GM18520 (cell line): ENCODE measurements around the gene EPSTI1.

Experiments used
- ATAC-seq: cut with Tn5 transposase; IDR thresholded peaks from one replicate; pipeline ENCODE4 v1.9.1; 2021; ENCODE audit not compliant: unreplicated experiment

The EPSTI1 gene

DNA sequence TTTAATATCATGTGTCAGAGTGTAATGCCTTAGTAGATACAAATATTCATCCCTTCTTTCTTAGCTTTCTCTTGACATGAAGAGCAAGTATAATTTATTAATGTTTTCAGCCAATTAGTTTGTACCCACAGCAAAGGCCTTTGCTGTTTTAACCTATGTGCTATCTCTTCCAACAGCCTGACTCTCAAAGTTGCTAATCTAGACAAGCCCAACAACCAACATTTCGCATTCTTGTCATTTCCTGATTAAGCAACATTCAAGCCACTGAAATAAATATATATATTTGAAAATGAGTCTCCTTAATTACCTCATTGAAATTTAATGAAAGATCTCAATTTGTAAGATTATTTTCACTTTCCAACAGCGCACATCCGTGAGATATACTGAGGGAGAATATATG is 18.5 kb downstream of the EPSTI1 start:
- no peak for ATAC-seq

DNA sequence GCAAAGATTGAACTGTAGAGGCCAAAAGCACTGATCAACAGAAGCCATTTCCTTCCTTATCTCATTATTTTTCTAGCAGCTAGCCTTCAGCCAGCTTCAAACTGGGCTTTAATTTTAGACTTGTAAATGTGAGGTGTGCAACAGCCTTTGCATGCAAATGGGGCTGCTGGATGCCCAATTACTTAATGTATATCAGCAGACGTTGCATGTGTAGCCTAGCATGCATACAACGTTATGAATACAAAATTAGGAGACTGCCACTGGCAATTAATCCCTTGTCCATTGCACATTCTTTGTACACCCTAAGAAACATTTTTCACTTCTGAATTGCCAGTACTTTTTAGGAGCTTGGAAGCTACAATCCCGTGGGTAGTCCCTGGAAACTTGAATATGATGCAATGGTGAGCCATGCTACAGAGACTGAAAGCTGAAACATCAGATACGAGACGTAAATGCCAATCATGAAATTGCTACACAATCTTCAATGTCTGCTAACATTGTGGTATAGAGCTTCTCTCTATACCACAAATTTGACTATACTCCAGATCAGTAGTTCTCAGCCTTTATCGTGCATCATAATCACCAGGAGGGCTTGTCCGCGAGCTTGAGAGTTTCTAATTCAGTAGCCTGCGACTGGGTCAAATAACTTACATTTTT is 20.2 kb downstream of the EPSTI1 start:
- peak; percentile 40 for ATAC-seq

GRCh38 chr13:42970824-42971690 is 21.0 kb downstream of the EPSTI1 start:
- ATAC-seq = peak; percentile 65

DNA sequence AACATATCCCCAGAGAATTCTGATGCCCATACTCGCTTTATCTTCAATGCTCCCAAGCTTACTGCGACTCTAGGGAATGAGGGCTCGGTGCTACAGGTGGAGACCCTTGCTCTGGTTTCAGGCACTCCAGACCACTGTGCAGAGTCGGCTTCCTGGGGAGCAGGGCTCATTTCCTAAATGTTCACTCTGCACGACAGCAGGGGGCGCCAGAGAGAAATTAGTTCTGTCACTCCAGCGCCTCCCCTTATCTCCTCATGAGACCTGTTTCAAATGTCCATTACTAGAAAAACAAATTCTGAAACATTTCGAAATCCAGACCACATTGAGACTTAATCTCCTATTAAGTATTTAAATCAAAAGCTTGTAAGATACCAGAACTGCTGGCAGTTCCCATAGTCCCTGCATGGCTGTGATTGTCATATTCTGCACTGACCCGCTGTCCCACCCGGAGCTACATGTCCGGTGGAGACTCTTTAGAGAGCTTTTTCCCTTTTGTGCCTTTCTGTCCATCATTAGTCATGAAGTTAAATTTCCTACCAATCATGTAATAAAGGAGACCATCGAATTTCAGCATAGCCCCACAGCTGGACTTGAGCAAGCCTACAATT is 22.4 kb downstream of the EPSTI1 start:
- no peak for ATAC-seq

DNA sequence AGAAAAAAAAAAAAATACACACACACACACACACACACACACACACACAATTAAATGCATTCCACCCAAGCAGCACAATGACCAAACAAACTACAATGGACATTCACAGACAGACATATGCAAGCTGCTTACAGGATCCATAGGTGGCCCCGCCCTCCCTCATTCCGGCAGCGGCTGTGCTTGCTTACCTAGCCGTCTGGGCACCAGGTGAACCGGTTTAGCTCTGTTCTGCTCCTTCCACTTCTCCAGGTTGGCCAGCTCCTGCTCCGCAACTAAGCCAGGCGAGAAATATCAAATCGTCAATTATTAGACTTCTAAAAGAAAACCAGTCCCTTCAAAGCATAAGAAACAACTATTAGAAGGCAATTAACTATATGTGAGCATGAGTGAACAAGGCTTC is 23.1 kb downstream of the EPSTI1 start:
- no peak for ATAC-seq

DNA sequence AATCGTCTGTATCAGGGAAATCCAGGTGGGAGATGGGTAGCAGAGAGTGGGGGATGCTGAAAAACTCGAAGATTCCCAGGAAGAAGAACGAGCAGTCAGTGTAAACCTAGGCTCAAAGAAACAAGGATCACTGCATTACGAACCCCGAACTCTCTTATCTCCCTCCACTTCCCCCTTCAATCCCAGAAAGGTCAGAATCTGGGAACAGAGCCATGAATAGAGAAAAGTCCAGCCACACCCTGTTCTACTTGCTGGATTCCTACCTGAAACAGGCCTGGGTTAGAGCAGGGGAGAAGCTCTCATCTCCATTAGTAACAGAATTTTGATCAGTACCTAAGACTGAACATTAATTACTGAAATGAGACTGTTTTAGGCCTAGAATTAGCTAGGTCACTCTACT is 24.4 kb downstream of the EPSTI1 start:
- no peak for ATAC-seq

DNA sequence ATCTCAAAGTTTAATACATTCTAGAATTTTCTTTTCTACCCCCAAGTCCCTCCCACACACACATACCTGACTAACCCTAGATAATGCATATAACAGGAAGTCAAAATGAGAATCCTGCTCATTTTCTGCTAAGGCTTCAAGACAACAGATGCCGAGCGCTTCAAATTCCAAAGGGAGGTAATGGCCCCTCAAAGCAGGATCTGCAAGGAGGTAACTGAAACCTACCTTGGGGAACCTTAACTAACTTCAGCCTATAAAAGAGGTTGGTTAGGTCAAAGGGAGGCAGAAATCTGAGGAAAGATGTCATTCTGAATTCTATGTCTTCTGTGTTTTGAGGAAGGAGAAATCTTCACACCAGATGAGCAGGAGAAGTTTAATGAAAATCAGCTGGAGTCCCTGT is 26.8 kb downstream of the EPSTI1 start:
- ATAC-seq = no peak

GRCh38 chr13:42964761-42965161 is 27.3 kb downstream of the EPSTI1 start:
- no peak for ATAC-seq

DNA sequence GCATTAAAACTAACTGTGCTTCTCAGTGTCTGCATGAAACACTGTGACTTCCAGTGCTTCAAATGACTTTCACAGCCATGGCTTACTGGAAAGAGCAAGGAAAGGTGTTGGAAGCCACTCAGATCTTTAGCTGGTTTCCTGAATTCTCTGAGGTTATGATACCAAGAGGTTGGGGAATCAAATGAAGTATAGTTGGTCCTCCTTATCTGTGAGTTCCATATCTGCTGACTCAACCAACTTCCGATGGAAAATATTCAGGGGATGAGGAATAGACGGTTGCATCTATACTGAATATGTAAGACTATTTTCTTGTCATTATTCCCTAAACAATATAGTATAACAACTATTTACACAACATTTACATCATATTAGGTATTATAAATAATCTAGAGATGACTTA is 32.4 kb downstream of the EPSTI1 start:
- ATAC-seq = no peak

DNA sequence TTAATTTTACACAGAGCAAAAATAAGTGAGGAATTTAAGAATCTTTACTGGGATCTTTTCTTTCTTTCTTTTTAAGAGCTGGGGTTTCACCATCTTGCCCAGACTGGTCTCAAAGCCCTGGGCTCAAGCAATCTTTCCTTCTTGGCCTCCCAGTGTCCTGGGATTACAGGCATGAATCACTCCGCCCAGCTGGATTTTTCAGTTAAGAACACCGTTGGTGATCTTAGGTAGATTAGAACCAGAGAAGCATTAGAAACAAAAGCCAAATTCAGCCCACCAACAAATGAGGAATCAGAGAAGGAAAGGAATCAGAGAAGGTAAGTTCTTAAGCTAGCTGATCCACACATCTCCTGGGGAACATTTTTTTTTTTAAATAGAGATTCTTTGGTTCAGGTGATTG is 34.2 kb downstream of the EPSTI1 start:
- ATAC-seq = no peak

DNA sequence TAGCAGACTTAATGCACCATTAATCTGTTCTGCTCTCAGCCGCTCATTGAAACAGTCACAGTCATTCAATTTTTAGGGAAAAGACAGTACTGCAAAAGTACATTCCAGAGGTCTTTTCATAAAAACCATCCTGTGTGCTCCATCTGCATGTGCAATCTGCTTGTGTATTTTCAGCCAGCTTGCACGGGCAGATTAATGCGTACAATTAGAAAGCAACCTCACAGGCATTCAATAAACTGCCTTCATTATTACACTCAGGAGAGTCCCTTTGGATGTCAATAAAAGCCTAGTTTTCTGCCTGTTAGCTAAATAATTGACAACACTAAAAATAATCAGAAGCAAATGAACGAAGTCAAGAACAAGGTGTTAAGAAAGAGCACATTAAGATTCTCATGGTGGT is 41.9 kb downstream of the EPSTI1 start:
- no peak for ATAC-seq

DNA sequence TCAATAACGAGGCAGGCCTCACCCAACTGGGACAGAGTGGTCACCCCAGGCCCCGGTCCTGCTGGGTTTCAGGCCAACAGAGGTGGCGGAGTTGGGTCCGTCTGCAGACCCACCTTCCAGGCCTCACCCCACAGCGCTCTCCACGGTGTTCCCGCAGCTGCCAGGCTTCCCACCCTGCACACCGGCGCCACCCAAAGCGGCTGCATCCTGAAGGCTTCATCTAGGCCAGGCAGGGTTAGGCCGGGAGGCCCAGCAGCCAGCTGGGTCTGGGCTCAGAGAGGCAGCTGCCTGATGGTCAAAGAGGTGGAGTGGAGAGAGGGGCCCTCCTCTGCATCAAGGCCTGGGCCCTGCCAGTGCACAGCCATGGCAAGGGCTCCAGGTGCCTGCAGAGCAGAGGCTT is 44.1 kb downstream of the EPSTI1 start:
- no peak for ATAC-seq

GRCh38 chr13:42946927-42947326 is 45.1 kb downstream of the EPSTI1 start:
- no peak for ATAC-seq

DNA sequence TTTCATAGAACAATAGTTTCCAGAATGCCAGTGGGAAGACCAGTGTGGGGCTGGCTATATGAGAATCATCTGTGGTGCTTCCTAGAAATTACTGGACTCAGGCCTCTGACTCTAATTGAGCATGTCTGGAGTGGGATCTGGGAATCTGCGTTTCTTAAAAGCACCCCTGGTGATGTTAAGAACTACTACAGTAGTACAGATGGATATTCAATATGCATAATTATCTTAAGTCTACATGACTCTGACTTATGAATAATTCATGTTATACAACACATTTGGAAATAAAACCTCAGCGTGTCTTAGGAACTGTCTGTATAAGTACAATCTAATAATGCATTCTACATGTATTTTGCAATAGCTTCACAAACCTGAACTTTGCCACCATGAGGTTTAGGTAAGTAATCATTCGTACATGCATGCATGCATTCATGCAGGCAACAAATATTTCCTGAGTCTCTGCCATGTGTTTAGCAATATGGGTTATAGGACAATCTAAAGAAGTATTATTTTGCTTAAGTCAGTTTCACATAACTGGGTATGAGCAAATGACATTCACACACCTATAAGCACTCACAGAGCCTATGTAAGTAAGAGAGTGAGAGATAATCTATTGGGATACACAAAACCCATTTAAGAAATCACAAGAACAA is 62.0 kb downstream of the EPSTI1 start:
- no peak for ATAC-seq

GRCh38 chr13:42926555-42926954 is 65.5 kb downstream of the EPSTI1 start:
- ATAC-seq = no peak

DNA sequence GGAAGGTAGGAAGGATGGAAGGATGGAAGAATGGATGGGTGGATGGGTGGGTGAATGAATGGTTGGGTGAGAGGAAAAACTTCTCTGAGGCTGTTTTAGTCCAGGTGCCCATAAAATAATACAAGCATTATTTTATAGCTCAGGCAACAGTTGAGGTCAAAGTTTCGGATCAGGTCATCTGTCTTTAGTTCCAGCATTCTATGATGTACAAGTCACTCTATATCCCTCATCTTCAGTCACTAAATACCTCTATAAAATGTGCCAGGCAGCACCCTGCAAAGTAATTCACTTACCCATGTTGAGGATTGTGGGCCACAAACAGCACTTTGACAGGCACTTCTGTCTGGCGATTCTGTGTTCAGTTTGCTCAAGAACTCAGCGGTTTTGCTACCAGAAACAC is 66.0 kb downstream of the EPSTI1 start:
- ATAC-seq = no peak

DNA sequence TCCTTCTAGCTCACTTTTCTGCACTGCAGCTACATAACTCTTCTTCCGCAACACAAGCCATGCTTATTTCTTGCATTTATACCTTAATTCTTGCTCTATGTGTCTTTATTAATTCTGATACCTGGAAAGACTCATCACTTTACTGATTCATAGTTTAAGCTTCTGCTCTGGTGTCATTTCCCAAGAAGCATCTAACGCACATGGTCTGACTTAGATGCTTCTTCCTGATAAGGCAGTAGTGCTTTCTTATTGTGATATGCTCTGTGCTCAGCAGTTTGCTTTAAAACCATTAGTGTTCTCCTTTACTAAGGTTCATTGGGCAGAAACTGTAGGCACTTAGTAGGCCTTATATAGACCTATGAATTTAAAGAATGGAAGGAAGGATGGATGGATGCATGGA is 66.4 kb downstream of the EPSTI1 start:
- ATAC-seq = no peak

DNA sequence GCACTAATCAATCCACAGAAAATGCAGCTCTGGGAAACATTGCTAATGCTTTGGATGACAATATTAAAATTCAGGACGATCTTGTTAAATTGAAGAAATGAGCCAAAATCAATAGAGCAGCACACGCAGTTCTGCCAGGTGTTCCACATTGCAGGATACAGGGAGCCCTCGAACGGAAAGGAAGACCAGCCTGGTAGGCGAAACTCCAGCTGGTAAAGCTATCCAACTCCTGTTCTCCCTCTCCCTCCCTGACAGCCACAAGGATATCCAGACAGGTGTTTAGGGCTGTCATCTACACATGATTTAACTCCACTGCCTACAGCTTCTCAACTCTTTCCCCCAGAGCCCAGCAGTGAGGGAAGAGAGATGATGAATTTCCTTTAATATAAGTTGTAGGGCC is 67.7 kb downstream of the EPSTI1 start:
- ATAC-seq = no peak

DNA sequence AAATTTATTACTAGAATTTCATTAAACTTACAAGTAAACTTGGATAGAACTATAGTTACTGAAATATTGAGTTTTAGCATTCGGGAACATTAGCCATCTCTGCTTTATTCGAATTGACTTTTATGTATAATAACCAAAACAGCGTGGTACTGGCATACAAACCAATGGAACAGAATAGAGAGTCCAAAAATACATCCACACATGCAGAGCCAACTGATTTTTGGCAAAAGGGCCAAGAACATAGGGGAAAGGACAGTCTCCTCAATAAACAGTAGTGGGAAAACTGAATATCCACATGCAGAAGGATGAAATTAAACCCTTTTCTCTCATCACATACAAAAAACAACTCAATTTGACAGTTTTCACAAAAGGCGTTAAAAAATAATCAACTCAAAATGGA is 84.3 kb downstream of the EPSTI1 start:
- no peak for ATAC-seq

- ATAC-seq = no peak
Measured at GRCh38 chr13:42906257-42906656, 85.8 kb downstream of the EPSTI1 start.

GRCh38 chr13:42905579-42905978 is 86.5 kb downstream of the EPSTI1 start:
- ATAC-seq = no peak

DNA sequence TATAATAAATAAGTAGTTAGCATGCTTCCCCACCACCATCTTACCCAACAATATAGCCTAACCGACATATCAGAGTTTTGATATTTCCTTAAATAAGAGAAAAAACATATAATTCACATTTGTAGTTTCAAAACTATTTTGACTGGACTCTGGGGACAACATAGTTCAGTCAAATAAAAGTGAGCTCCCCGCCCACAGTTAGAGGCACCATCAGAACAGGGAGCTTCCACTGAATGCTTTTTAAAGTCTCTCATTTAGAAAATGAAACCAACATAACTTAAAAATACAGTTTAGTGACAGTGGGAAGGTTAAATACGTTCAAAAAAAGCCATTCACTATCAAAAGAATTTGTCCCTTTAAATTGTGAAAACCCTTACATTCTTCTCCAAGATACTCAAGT is 92.8 kb downstream of the EPSTI1 start:
- no peak for ATAC-seq
